ENCODE results near the gene PGS1. TPM values are rescaled to one million over a fixed set of nuclear protein-coding genes. Genes with fewer than 3 reads are reported as not detected.

Gene PGS1
- total and polyA plus RNA-seq, 8 donors, result 42.9 to 83.6 (median 58.7) TPM

GRCh38 chr17:78379131-78379491 is 662 bp downstream of the PGS1 start:
- TF ChIP-seq CTCF (IDR thresholded peaks at IDR 0.05), result no peak
- Histone ChIP-seq H3K36me3 (peaks cover 0 to 10% of the 10 kb centered on the region in 2 donors), H3K9me3 (no peaks in the 10 kb centered on the region), H3K4me1 (peaks cover 51 to 90% of the 10 kb centered on the region in 2 donors), H3K27me3 (no peaks in the 10 kb centered on the region), H3K27ac (peak overlapping the region; percentile 94 to 99), H3K4me3 (peak overlapping the region; percentile 96 to 97)
- intact Hi-C loops (cut with DNase I), result no loop called here
- ATAC-seq, result peak; percentile 56
- DNase-seq, result no peak

GRCh38 chr17:78380370-78380769 is 1.9 kb downstream of the PGS1 start:
- no peaks in the 10 kb centered on the region for H3K27me3 ChIP-seq
- intact Hi-C loops (cut with DNase I), result no loop called here
- H3K27ac ChIP-seq, result peak overlapping the region; percentile 94 to 99
- H3K4me3 ChIP-seq, result peak overlapping the region in 1 of 2 donors; percentile 97
- no peaks in the 10 kb centered on the region for H3K9me3 ChIP-seq
- DNase-seq (no peak), ATAC-seq (no peak)
- H3K36me3 ChIP-seq, result peaks cover 0 to 10% of the 10 kb centered on the region in 2 donors
- no peak for TF ChIP-seq CTCF (IDR thresholded peaks at IDR 0.05)
- peaks cover 64 to 90% of the 10 kb centered on the region in 2 donors for H3K4me1 ChIP-seq

- peak; percentile 3 for ATAC-seq
- peaks cover 71 to 90% of the 10 kb centered on the region in 2 donors for H3K4me1 ChIP-seq
- H3K27me3 ChIP-seq, result no peaks in the 10 kb centered on the region
- H3K9me3 ChIP-seq, result no peaks in the 10 kb centered on the region
- peaks cover 0 to 10% of the 10 kb centered on the region in 2 donors for H3K36me3 ChIP-seq
- peak in 1 of 4 donors; percentile 5 for DNase-seq
- peak overlapping the region in 1 of 2 donors; percentile 97 for H3K4me3 ChIP-seq
- intact Hi-C loops (cut with DNase I), result no loop called here
- TF ChIP-seq CTCF (IDR thresholded peaks at IDR 0.05), result no peak
- peak overlapping the region; percentile 94 to 99 for H3K27ac ChIP-seq
These were observed 3.3 kb downstream of the PGS1 start for GRCh38 chr17:78381601-78382232.

- Histone ChIP-seq H3K36me3 (peaks cover 0 to 10% of the 10 kb centered on the region in 2 donors), H3K4me1 (peaks cover 79 to 98% of the 10 kb centered on the region in 2 donors), H3K4me3 (peak overlapping the region in 1 of 2 donors; percentile 12), H3K9me3 (no peaks in the 10 kb centered on the region), H3K27ac (peak overlapping the region; percentile 91 to 99), H3K27me3 (no peaks in the 10 kb centered on the region)
- ATAC-seq (peak; percentile 71), DNase-seq (peak in 2 of 4 donors; percentile 90 to 94)
- intact Hi-C loops (cut with DNase I), result no loop called here
- no peak for TF ChIP-seq CTCF (IDR thresholded peaks at IDR 0.05)
These were observed 5.4 kb downstream of the PGS1 start for GRCh38 chr17:78383725-78384471.

GRCh38 chr17:78384479-78385175 is 6.2 kb downstream of the PGS1 start:
- H3K4me1 ChIP-seq, result peaks cover 74 to 100% of the 10 kb centered on the region in 2 donors
- H3K4me3 ChIP-seq, result peak overlapping the region in 1 of 2 donors; percentile 16
- intact Hi-C loops (cut with DNase I), result no loop called here
- TF ChIP-seq CTCF (IDR thresholded peaks at IDR 0.05), result no peak
- no peaks in the 10 kb centered on the region for H3K27me3 ChIP-seq
- H3K9me3 ChIP-seq, result no peaks in the 10 kb centered on the region
- DNase-seq (peak in 1 of 4 donors; percentile 72), ATAC-seq (no peak)
- H3K36me3 ChIP-seq, result peaks cover 0 to 10% of the 10 kb centered on the region in 2 donors
- peak overlapping the region; percentile 91 to 99 for H3K27ac ChIP-seq

Measured in left lung (tissue), 10 donors.